ENCODE measurements around the gene CCDC85C.

DNA sequence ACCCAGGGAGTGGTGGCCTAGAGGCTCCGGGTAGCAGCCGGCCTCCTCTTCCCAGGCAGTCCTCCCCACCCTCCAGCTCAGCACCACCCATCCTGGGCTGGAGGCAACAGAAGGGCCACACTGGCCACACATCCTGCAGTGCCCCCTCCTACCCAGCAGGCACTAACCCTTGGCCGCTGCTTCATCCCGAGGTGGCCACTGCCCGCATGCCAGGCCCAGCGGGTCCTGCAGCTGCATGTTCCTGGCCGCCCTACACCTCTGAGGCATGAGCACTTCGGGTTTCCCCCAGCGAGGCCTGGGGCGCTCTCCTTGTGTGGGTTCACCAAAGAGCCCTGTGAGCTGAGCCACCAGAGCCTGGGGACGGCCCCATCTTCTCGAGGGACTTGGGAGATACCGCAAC lies 61.4 kb downstream of the CCDC85C start:
- TF ChIP-seq FOXK2 (IDR thresholded peaks at IDR 0.05) = no peak
- no peak for TF ChIP-seq ZNF384 (IDR thresholded peaks at IDR 0.05)
- no peak for TF ChIP-seq SP1 (IDR thresholded peaks at IDR 0.05)

Measured in HEK293T (cell line).